Neuronal stem cell (in vitro differentiated cells): ENCODE results near the gene TCFL5.
"Not testable (repeated sequence)": the region's sequence is repeated elsewhere in the genome, so short reads cannot be mapped to it uniquely, and the experiment has no call there.

ENCODE experiments used
- DNase-seq: peaks from one replicate; pipeline ENCODE4 v3.0.0-alpha.2; 2013; ENCODE audit warnings: low spot score
- H2AFZ ChIP-seq: one replicate; pipeline ENCODE4 v1.6.1; 2013; ENCODE audit warnings: mild to moderate bottlenecking, low read length, inconsistent platforms
- H2AK5ac ChIP-seq: 2 replicates; pipeline ENCODE4 v1.6.1; 2013; ENCODE audit warnings: low read depth, mild to moderate bottlenecking, inconsistent platforms, low read length, moderate library complexity, mixed read lengths
- H2BK120ac ChIP-seq: 2 replicates; pipeline ENCODE4 v1.6.1; 2013; ENCODE audit warnings: low read depth, mild to moderate bottlenecking, inconsistent platforms, low read length, moderate library complexity, mixed read lengths
- H2BK12ac ChIP-seq: one replicate; pipeline ENCODE4 v1.6.1; 2013; ENCODE audit warnings: low read length, inconsistent platforms
- H2BK15ac ChIP-seq: 2 replicates; pipeline ENCODE4 v1.6.1; 2013; ENCODE audit warnings: mild to moderate bottlenecking, low read length, inconsistent platforms, mixed read lengths
- H2BK5ac ChIP-seq: one replicate; pipeline ENCODE4 v1.6.1; 2013; ENCODE audit warnings: inconsistent platforms, mild to moderate bottlenecking, low read length, moderate library complexity
- H3K14ac ChIP-seq: one replicate; pipeline ENCODE4 v1.6.1; 2013; ENCODE audit warnings: low read length, inconsistent platforms
- H3K18ac ChIP-seq: 2 replicates; pipeline ENCODE4 v1.6.1; 2013; ENCODE audit warnings: low read length, inconsistent platforms
- H3K23ac ChIP-seq: 2 replicates; pipeline ENCODE4 v1.6.1; 2013; ENCODE audit warnings: low read depth, mild to moderate bottlenecking, mixed read lengths, low read length, inconsistent platforms; ENCODE audit not compliant: poor library complexity
- H3K27ac ChIP-seq: replicated peaks from 3 replicates; pipeline ENCODE4 v1.5.1; 2013; ENCODE audit warnings: low read length, inconsistent platforms
- H3K27me3 ChIP-seq, 3 experiments: 2 replicates each; pipeline ENCODE4 v1.6.1; 2013; ENCODE audit warnings: low read length in 3 of 3, mild to moderate bottlenecking in 2 of 3, inconsistent platforms in 1 of 3, low read depth in 1 of 3, mixed read lengths in 1 of 3, moderate library complexity in 1 of 3; ENCODE audit not compliant: control insufficient read depth in 3 of 3, insufficient read depth in 3 of 3
- H3K36me3 ChIP-seq, 2 donors: replicated peaks in 1 of 2; 2 replicates each; pipeline ENCODE4 v1.6.1; 2013; ENCODE audit warnings: low read length in 2 of 2; ENCODE audit not compliant: control insufficient read depth in 2 of 2, insufficient read depth in 2 of 2
- H3K4ac ChIP-seq: 2 replicates; pipeline ENCODE4 v1.6.1; 2013; ENCODE audit warnings: inconsistent platforms, mild to moderate bottlenecking, low read length, moderate library complexity
- H3K4me1 ChIP-seq, 2 donors: 1 replicate in 1 of 2; 2 replicates in 1 of 2; pipeline ENCODE4 v1.6.1; 2013; ENCODE audit warnings: low read length in 2 of 2, low read depth in 1 of 2; ENCODE audit not compliant: control insufficient read depth in 2 of 2, insufficient read depth in 1 of 2
- H3K4me2 ChIP-seq: one replicate; pipeline ENCODE4 v1.6.1; 2013; ENCODE audit warnings: mild to moderate bottlenecking, low read length, inconsistent platforms; ENCODE audit not compliant: insufficient read depth, poor library complexity, severe bottlenecking
- H3K4me3 ChIP-seq, 2 donors: 2 replicates each; pipeline ENCODE4 v1.5.1; 2013; ENCODE audit warnings: low read length in 2 of 2, mild to moderate bottlenecking in 2 of 2, inconsistent platforms in 1 of 2, moderate library complexity in 1 of 2
- H3K79me1 ChIP-seq: one replicate; pipeline ENCODE4 v1.6.1; 2013; ENCODE audit warnings: low read depth, mild to moderate bottlenecking, inconsistent platforms, low read length, moderate library complexity
- H3K9ac ChIP-seq: one replicate; pipeline ENCODE4 v1.6.1; 2013; ENCODE audit warnings: mild to moderate bottlenecking, low read depth, low read length, inconsistent platforms; ENCODE audit not compliant: poor library complexity
- H3K9me3 ChIP-seq, 2 donors: replicated peaks in 1 of 2; 2 replicates each; pipeline versions ENCODE3 to v1.6.1; 2013; ENCODE audit warnings: low read length in 2 of 2, mild to moderate bottlenecking in 2 of 2, inconsistent platforms in 1 of 2, low read depth in 1 of 2, mixed read lengths in 1 of 2, moderate library complexity in 1 of 2; ENCODE audit not compliant: control insufficient read depth in 2 of 2, insufficient read depth in 1 of 2
- H4K8ac ChIP-seq: one replicate; pipeline ENCODE4 v1.6.1; 2013; ENCODE audit warnings: low read depth, mild to moderate bottlenecking, inconsistent platforms, low read length, moderate library complexity
- H4K91ac ChIP-seq: one replicate; pipeline ENCODE4 v1.6.1; 2013; ENCODE audit warnings: low read length, low read depth, mild to moderate bottlenecking, inconsistent platforms; ENCODE audit not compliant: poor library complexity
- WGBS, 2 donors: extraction: QIAGEN DNeasy Blood & Tissue Kit; methylation state at CpG; one replicate each; pipeline ENCODE4 v1.1.7; 2013; ENCODE audit warnings: missing lambda C conversion rate in 2 of 2, mixed read lengths in 1 of 2; ENCODE audit not compliant: insufficient read length in 2 of 2, insufficient replicate concordance in 1 of 2; ENCODE audit errors: extremely low coverage in 2 of 2; 5-methylcytosine and 5-hydroxymethylcytosine counted together

The TCFL5 gene

GRCh38 chr20:62849431-62849830 is 12.2 kb downstream of the TCFL5 start:
- peaks cover 0 to 2% of the 10 kb centered on the region in 2 donors for H3K4me1 ChIP-seq
- H3K27ac ChIP-seq: no peak overlapping the region
- no peak overlapping the region for H2BK120ac ChIP-seq
- H2BK5ac ChIP-seq: no peak overlapping the region
- no peak overlapping the region for H3K18ac ChIP-seq
- H3K4ac ChIP-seq: no peak overlapping the region
- H2AK5ac ChIP-seq: no peak overlapping the region
- no peak overlapping the region for H3K23ac ChIP-seq
- H4K8ac ChIP-seq: no peak overlapping the region
- no peak overlapping the region for H2AFZ ChIP-seq
- H3K27me3 ChIP-seq: no peaks in the 10 kb centered on the region
- H2BK12ac ChIP-seq: no peak overlapping the region
- H4K91ac ChIP-seq: no peak overlapping the region
- peaks cover 27 to 74% of the 10 kb centered on the region in 2 donors for H3K36me3 ChIP-seq
- no peak overlapping the region for H3K4me3 ChIP-seq
- no peak overlapping the region for H3K14ac ChIP-seq
- H3K9me3 ChIP-seq: no peaks in the 10 kb centered on the region
- H3K79me1 ChIP-seq: peaks cover 6% of the 10 kb centered on the region
- no peak overlapping the region for H2BK15ac ChIP-seq
- no peak overlapping the region for H3K9ac ChIP-seq
- H3K4me2 ChIP-seq: no peak overlapping the region
- DNase-seq: no peak

GRCh38 chr20:62848917-62849316 is 12.7 kb downstream of the TCFL5 start:
- not testable (repeated sequence) for H3K4me2 ChIP-seq, H2BK120ac ChIP-seq, H3K9ac ChIP-seq, H3K23ac ChIP-seq, H3K27me3 ChIP-seq, H3K9me3 ChIP-seq, H3K14ac ChIP-seq, H4K91ac ChIP-seq, H3K18ac ChIP-seq, H4K8ac ChIP-seq, H3K4me3 ChIP-seq, H2BK12ac ChIP-seq, H2AFZ ChIP-seq, H2BK5ac ChIP-seq, H3K4ac ChIP-seq, H2AK5ac ChIP-seq, H2BK15ac ChIP-seq, DNase-seq, H3K79me1 ChIP-seq, H3K27ac ChIP-seq, H3K4me1 ChIP-seq
- H3K36me3 ChIP-seq: peaks cover 24 to 69% of the 10 kb centered on the region in 2 donors
- no CpG with 5 or more reads among the region's 7 CpGs for WGBS, 2 donors

- H2BK5ac ChIP-seq: no peak overlapping the region
- H3K79me1 ChIP-seq: peaks cover 6% of the 10 kb centered on the region
- H4K8ac ChIP-seq: peak overlapping the region; percentile 24
- no peak overlapping the region for H3K4me2 ChIP-seq
- H2AFZ ChIP-seq: no peak overlapping the region
- no peak overlapping the region for H3K9ac ChIP-seq
- H3K9me3 ChIP-seq: peaks cover 2 to 7% of the 10 kb centered on the region in 2 donors
- WGBS, 2 donors: no CpG with 5 or more reads among the region's 19 CpGs
- no peak overlapping the region for H2BK15ac ChIP-seq
- H3K4me3 ChIP-seq: no peak overlapping the region
- no peak overlapping the region for H3K18ac ChIP-seq
- no peak overlapping the region for H4K91ac ChIP-seq
- H3K27me3 ChIP-seq: no peaks in the 10 kb centered on the region
- no peak overlapping the region for H3K23ac ChIP-seq
- peaks cover 11 to 43% of the 10 kb centered on the region in 2 donors for H3K36me3 ChIP-seq
- no peak overlapping the region for H2BK120ac ChIP-seq
- H2AK5ac ChIP-seq: no peak overlapping the region
- no peak overlapping the region for H3K4ac ChIP-seq
- no peak overlapping the region for H2BK12ac ChIP-seq
- no peak overlapping the region for H3K14ac ChIP-seq
- DNase-seq: no peak
- H3K4me1 ChIP-seq: peaks cover 2 to 3% of the 10 kb centered on the region in 2 donors
- no peak overlapping the region for H3K27ac ChIP-seq
Measured at GRCh38 chr20:62846166-62846890, 15.3 kb downstream of the TCFL5 start.

- Histone ChIP-seq H3K9ac (no peak overlapping the region), H3K18ac (no peak overlapping the region), H2AK5ac (no peak overlapping the region), H3K4me3 (no peak overlapping the region), H3K27me3 (no peaks in the 10 kb centered on the region), H2BK5ac (no peak overlapping the region), H3K4me2 (no peak overlapping the region), H3K9me3 (peaks cover 2 to 7% of the 10 kb centered on the region in 2 donors), H3K4ac (no peak overlapping the region), H3K79me1 (peaks cover 3% of the 10 kb centered on the region), H2BK120ac (no peak overlapping the region), H3K27ac (no peak overlapping the region), H3K4me1 (peaks cover 2 to 3% of the 10 kb centered on the region in 2 donors), H3K14ac (no peak overlapping the region), H2BK12ac (no peak overlapping the region), H2BK15ac (no peak overlapping the region), H3K36me3 (peaks cover 11 to 36% of the 10 kb centered on the region in 2 donors), H3K23ac (no peak overlapping the region), H4K8ac (no peak overlapping the region), H4K91ac (no peak overlapping the region), H2AFZ (no peak overlapping the region)
- WGBS, 2 donors: no CpG with 5 or more reads among the region's 16 CpGs
- DNase-seq: no peak
Measured at GRCh38 chr20:62845416-62846160, 16.0 kb downstream of the TCFL5 start.
